B cell (primary cell): Measurements from ENCODE around the gene GFPT2.

Source experiments
- EZH2 ChIP-seq: IDR thresholded peaks from 2 replicates; pipeline ENCODE4 v1.6.1; 2012; ENCODE audit warnings: borderline replicate concordance, low read depth, mild to moderate bottlenecking, moderate library complexity, low read length; ENCODE audit not compliant: insufficient read depth, poor library complexity, severe bottlenecking
- TF ChIP-seq, protein P1 (sequence below): fragments of 200-600 bp; IDR thresholded peaks from one replicate; pipeline ENCODE4 v1.8.0; 2022; ENCODE audit warnings: antibody characterized with exemption, mild to moderate bottlenecking

GRCh38 chr5:180335614-180336233 lies 17.4 kb downstream of the GFPT2 start:
- TF ChIP-seq, protein P1, sequence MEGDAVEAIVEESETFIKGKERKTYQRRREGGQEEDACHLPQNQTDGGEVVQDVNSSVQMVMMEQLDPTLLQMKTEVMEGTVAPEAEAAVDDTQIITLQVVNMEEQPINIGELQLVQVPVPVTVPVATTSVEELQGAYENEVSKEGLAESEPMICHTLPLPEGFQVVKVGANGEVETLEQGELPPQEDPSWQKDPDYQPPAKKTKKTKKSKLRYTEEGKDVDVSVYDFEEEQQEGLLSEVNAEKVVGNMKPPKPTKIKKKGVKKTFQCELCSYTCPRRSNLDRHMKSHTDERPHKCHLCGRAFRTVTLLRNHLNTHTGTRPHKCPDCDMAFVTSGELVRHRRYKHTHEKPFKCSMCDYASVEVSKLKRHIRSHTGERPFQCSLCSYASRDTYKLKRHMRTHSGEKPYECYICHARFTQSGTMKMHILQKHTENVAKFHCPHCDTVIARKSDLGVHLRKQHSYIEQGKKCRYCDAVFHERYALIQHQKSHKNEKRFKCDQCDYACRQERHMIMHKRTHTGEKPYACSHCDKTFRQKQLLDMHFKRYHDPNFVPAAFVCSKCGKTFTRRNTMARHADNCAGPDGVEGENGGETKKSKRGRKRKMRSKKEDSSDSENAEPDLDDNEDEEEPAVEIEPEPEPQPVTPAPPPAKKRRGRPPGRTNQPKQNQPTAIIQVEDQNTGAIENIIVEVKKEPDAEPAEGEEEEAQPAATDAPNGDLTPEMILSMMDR: no peak
- TF ChIP-seq EZH2: no peak
